NCI-H1417 treated with DMSO at 0.1 percent for 48 hours (cell line): ENCODE results near the gene TRIM7.
"Not testable (repeated sequence)": the region's sequence is repeated elsewhere in the genome, so short reads cannot be mapped to it uniquely, and the experiment has no call there.

ENCODE experiments used
- DNase-seq: peaks from one replicate; lab custom pipeline; 2025; lab: John Stamatoyannopoulos, UW

TRIM7 gene

GRCh38 chr5:181212934-181213333 is 7.9 kb upstream of the TRIM7 start:
- no peak for DNase-seq

GRCh38 chr5:181212080-181212479 is 7.1 kb upstream of the TRIM7 start:
- no peak for DNase-seq

- no peak for DNase-seq
Measured at GRCh38 chr5:181211208-181211607, 6.2 kb upstream of the TRIM7 start.

DNA sequence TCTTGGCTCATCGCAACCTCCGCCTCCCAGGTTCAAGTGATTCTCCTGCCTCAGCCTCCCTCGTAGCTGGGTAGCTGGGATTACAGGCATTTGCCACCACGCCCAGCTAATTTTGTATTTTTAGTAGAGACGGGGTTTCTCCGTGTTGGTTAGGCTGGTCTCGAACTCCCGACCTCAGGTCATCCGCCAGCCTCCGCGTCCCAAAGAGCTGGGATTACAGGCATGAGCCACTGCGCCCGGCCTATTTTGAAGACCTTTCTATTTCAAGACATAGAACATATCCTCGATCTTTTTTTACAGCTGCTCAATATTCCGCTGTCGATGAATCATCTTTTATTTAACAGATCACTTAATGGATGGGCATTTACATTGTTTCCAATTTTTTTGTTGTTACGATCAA is 5.7 kb upstream of the TRIM7 start:
- DNase-seq = not testable (repeated sequence)

- not testable (repeated sequence) for DNase-seq
Measured at GRCh38 chr5:181210148-181210547, 5.2 kb upstream of the TRIM7 start.

- not testable (repeated sequence) for DNase-seq
Measured at GRCh38 chr5:181209006-181209405, 4.0 kb upstream of the TRIM7 start.

GRCh38 chr5:181207960-181208253 is 2.9 kb upstream of the TRIM7 start:
- DNase-seq = no peak

- no peak for DNase-seq
Measured at GRCh38 chr5:181207214-181207959, 2.4 kb upstream of the TRIM7 start.

DNA sequence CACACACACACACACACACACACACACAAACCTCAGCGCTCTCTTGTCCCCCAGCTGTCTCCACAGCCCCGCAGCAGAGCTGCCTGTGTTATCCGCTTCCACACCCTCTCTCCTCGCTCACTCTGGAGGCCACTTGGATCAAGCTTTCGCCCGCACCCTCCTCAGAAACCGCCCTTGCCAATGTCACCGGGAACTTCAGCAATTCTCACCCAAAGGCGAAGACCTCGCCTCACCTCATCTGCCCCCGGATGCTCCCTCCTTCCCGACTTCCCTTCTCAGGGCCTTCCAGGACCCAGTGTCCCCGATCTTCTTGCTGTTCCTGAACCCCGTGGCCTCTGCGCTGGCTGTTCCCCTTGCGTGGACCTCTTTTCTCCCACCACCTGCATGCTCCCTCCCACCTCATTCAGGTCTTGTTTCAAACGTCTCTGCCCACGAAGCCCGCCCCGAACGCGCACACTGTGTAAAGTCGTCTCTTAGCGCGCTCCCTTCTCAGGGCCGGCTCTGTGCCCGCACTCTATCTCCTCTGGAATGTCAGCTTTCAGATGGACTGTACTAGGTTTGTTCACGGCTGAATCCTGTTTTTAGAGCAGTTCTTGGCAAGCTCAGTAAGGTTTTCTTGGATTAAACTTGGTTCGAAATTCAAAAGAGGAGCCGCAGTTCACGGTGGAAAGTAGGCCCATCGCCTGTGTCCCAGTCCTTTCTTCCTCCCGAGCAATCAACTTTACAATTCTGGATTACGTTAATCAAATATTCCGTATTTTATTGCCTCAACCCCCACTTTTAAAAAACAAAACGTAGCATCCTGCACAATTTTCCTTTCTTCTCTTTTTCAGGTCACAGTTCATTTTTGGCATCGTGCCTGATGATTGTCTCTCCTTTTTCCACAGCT is 1.0 kb upstream of the TRIM7 start:
- DNase-seq = no peak

GRCh38 chr5:181204113-181204825 is 727 bp downstream of the TRIM7 start:
- no peak for DNase-seq

GRCh38 chr5:181203777-181204112 is 1.3 kb downstream of the TRIM7 start:
- no peak for DNase-seq

DNA sequence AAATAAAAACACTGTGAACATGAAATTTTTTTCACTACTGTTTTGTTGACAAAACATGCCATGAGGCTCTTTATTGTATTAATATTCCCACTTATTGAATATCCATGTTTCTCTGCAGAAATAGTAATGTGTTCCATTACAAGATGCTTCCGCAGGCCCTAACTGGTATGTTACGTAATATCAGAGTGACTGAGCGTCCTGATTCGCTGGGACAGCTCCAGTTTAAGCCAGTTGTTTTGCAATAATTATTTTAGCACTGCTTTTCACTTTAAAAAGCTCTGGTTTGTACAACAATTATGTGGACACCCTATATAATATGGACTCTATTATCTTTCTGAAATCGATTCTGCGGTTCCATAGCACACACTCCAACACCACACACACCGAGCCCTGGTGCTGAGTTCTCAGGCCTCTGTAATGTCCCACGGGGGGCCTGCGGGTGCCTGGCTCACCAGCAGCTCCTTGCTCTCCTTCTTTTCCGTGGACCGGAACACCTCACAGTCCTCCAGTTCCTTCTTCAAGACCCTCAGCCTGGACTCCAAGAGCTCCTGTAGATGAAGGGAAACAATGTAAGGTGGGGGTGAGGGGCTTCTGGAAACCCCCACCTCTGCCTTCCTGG is 1.8 kb downstream of the TRIM7 start:
- DNase-seq = no peak

DNA sequence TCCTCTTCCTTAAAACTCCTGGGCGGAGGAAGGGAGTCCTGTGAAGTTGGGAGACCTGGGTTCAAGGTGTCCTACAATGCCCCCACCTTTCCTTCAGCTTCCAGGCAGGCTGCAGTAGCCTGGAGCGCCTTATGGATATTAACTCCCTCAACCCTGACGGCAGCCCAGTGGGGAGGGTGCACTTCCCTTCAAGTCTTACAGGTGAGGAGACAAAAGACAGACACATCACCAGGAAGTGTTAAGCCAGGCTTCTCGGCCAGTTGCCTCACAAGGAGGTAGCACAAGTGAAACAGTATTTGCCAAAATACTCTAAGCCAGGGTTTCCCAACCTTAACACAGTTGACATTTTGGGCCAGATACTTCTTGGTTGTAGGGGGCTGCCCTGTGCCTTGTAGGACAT is 4.2 kb downstream of the TRIM7 start:
- DNase-seq = no peak

- DNase-seq = no peak
Measured at GRCh38 chr5:181199881-181200638, 4.9 kb downstream of the TRIM7 start.

- DNase-seq = no peak
Measured at GRCh38 chr5:181198905-181199519, 6.0 kb downstream of the TRIM7 start.

DNA sequence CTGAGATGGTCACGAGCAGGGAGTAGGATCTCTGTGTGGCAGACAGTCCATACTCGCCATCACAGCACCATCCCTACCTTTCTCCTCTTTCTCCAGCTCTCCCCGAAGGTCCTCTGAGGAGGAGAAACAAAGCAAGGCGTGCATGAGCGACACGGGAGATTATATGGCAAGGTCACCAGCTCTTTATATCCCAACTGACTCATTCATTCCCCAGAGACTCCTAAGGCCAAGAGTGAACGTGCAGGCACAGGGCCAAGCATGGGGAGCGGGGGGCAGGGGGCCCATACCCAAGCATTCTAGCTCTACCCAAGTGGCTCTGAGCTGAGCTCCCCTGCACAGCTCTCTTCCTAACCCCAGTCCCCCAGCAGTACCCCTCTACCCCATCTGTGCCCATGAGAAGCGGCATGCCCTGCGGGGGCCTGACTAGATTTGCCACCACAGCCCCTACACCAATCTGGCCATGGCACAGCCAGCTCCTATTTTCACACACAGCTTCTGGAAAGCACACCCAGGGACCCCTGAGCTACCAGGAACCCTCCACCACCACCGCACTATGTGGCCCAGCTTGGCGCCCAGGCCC is 6.8 kb downstream of the TRIM7 start:
- no peak for DNase-seq

GRCh38 chr5:181197326-181197951 is 7.6 kb downstream of the TRIM7 start:
- no peak for DNase-seq

GRCh38 chr5:181195249-181195761 is 9.7 kb downstream of the TRIM7 start:
- no peak for DNase-seq

GRCh38 chr5:181194489-181195248 is 10.3 kb downstream of the TRIM7 start:
- DNase-seq = no peak
